Measurements from ENCODE around the gene CYSTM1.
"Not testable (repeated sequence)": the region's sequence is repeated elsewhere in the genome, so short reads cannot be mapped to it uniquely, and the experiment has no call there.

The CYSTM1 gene

DNA sequence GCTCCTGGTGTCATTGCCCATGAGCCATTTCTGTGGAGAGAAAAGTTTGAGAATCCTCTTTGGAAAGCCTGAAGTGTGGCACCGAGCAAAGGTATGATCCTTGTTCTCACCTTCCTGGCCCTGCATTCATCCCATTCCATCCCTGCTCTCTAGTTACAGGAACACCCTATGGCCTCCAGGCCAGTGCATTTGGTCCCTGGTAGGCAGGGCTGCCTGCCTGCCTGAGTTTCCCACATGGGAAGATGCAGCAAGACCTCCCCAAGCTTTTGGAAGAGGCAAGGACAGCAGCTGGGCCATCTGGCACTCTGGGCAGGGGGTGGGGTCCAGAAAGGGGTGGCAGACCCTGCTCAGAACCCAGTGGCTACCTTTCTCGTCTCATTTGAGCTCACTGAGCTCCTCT lies 24.8 kb upstream of the CYSTM1 start:
- no peak for DNase-seq (ENCODE audit: low read depth in 2 of 2)

DNA sequence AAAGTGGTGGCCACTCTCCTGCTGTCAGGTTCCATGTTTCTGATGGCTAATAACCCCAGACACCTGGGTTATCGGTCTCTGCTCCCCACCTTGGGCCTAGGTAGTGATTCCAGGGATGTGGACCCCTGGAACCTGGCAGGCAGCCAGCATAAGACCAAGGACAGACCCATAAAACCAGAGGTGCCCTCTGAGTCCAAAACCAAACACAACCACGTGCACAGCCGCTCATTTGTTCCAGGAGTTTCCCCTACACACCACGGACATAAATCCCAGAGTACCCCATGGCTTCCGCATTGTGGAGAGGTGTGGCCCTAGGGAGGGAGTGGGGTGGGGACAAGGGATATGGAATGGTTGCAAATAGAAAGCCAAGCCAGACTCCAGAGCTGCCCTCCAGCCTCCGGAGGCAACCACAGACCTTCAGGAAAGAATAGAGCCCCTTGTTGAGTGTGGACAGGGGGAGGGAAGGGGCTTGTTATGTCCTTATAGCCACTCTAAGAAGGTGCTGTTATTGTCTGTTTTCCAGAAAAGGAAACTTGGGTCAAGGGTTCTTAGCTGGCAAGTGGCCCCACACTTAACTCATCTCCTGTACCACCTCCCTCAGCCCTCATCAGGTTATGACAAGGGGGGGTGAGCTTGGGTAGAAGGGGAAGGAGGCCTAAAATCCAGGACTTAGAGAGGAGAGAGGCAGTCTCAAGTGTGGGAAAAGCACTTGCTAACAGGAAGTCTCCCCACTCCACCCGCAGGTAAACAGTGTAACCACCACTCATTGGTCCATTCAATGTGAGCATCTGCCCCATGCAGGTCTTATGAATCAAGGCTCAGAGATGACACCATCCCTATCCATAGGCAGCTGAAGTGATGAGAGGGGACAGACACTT lies 23.6 kb upstream of the CYSTM1 start:
- DNase-seq (ENCODE audit: low read depth in 2 of 2) = no peak

DNA sequence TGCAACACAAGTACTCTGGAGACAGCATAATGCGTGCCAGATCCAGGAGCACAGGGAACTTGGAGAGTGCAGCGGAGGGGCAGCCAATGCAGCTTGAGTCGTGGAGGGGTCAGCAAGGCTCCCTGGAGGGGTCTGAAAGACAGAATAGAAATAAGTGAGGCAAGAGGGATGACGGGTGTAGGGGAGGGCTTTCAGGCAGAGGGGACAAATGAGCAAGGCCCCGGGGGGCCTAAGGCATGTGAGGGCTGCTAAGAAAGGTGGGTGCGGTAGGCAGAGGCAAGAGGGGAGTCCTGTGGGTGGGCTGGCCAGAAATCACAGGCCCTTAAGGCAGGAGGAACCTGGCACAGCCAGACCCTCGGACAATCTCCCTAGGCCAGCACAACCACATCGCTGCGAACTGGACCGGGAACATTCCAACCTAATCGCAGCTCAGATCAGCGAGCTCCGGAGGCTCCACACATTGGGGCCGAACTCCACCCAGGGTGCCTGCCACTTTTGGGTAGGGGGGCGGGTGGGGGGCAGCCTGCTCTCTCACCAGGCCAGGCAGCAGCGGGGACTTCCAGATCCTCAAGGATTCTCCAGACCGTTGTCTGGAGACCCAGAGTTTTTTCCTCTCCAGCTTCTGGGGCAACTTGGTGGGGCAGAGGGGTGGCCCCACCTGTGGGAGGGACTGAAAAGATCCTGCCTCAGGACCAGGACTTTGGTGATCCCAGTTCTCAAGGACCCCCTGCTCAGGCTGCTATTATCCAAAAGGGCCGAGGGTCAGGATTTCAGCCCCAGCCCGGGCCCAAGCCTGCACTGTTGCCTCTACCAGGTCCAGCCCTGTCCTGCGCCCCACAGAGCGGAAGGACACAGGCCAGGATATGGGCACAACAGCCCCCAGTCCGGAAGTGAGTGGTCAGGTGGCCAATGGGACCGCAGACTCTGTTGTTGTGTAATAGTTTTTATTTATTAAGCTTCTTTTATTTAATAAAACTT lies 22.7 kb upstream of the CYSTM1 start:
- no peak for DNase-seq (ENCODE audit: low read depth in 2 of 2)

DNA sequence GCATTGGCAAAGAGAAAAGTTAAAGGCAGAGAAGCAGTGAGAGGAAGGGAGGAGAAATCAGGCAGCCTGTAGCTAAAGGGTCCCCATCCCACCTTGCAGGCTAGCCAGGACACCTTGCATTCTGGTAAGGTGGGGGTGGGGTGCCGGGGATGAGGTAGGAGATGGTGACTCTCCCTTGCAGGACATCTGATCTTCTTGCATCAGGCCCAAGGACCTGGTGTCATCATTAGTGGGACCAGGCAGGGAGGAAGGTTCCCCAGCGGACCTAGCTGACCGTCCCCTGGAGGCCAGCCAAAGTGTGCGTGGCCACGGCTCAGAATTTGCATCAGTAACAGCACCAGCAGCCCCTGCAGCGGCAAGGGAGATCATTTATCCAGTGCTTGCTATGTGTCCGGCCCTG lies 21.7 kb upstream of the CYSTM1 start:
- no peak for DNase-seq (ENCODE audit: low read depth in 2 of 2)

DNA sequence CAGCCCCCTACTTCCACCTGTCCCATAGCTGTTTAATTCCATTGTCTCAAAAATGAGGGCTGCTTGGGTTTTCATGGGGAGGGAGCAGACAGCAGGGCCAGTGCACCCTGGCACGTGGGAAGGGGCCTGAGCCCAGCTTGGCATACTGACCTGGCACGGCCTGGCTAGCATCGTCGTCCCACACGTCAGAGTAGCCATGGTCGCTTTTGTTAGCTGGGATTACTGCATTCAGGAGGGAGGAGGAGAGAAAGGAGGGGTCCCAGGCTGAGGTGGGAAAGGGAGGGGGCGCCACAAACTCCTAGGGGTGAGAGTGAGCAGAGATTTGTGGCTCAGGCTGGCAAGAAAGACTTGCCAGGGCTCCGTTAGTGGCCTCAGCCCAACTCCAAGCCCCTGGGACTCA lies 21.1 kb upstream of the CYSTM1 start:
- no peak for DNase-seq (ENCODE audit: low read depth in 2 of 2)

DNA sequence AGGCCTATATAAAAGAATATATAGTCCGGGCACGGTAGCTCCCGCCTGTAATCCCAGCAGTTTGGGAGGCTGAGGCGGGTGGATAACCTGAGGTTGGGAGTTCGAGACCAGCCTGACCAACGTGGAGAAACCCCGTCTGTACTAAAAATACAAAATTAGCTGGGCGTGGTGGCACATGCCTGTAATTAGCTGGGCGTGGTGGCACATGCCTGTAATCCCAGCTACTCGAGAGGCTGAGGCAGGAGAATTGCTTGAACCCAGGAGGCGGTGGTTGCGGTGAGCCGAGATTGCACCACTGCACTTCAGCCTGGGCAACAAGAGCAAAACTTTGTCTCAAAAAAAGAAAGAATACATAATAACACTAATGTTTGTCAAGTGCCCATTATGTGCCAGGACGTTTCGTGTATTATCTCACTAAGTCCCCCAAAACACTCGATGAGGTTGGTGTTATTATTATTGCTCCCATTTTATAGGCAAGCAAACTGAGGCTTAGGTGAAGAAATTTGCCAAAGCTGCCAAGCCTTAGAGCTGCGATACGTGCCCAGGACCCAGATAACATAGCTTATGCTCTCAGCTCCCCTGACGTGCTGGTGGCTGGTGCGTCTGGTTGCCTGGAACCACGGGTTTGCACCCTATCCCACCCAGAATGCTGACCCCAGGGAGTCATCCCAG lies 20.1 kb upstream of the CYSTM1 start:
- DNase-seq (ENCODE audit: low read depth in 2 of 2) = not testable (repeated sequence)

DNA sequence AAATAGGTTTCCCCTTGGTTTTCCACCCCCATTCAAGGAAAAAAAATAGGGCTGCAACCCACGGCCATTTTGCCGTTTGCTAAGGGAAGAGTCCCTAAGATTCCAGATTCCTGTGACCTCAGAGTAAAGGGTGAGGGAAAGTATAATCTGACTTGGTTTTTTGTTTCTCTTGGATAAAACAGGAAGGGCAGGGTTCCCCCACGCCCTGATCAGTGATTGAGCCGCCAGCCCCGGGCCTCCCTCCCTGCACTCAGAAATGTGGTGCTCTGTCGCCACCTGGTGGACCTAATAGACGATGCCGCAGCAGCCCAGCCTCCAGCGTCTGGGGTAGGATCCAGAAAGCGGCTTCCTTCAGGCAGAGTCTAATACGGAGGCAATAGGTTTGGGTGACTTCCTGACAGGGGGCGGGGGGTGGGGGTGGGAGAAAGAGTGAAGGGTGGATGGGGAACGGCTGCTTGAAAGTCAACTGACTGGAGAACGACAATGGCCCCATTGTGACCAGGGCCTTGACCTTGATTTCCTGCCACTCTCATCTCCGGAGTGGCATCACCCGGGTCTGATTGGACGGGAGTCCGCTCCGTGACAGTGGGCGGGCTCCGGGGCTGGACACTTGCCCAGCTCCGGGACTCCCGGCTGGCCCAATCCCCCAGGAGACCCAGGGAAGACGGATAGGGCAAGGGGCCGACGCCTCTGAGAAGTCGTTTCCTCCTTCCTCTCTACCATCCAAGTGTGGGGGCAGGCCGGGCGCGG lies 17.8 kb upstream of the CYSTM1 start:
- peak; percentile 67 to 75 for DNase-seq (ENCODE audit: low read depth in 2 of 2)

DNA sequence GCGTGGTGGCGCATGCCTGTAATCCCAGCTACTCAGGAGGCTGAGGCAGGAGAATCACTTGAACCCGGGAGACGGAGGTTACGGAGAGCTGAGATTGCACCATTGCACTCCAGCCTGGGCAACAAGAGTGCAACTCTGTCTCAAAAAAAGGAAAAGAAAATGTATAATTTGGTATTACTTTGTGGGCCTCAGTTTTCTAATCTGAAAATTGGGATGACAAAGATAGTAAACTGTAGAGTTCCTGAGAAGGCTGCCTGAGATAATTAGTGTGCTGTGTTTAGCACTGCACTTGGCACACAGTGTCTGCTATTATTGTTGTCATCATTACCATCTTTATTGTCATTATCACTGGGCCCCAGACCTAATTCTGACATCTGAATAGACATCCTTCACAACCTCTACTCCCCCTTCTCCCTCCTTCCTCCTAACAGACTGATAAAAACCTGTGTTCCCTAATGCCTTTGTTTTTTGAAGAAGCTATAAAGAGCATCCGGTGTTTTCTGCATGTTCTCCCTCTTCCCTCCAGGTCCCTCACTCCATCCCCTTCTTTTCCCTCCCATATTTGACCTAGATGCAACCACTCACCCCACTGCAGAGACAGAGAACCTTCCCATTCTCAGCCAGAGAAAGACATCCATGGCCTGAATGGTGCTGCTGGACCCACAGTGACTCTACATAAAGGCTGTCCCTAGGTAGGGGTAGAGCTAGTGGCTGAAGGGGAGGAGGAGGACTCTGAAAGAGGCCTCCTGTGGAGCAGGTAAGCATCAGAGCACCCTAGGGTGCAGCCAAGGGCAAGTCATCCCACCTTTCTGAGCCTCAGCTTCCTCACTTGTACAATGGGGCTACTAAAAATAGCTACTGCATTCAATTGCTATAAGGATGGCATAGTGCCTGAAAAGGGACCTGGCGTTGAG lies 15.7 kb upstream of the CYSTM1 start:
- no peak for DNase-seq (ENCODE audit: low read depth in 2 of 2)

DNA sequence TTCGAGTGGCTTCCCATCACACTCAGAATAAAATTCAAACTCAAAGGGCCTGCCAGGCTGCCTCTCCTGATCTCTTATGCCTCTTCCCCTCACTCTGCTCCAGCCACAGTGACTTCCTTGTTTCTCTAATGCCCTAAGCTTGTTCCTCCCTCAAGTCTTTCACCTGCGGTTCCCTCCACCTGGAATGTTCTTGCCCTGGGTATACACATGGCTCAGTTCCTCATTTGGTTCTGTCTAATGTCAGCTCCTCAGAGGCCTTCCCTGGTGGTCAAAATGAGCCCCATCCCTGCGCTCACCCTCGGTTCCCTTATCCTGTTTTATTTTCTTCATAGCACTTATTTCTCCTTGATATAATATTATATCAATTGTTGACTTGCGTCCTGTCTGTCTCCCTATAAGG lies 12.7 kb upstream of the CYSTM1 start:
- DNase-seq (ENCODE audit: low read depth in 2 of 2) = no peak

DNA sequence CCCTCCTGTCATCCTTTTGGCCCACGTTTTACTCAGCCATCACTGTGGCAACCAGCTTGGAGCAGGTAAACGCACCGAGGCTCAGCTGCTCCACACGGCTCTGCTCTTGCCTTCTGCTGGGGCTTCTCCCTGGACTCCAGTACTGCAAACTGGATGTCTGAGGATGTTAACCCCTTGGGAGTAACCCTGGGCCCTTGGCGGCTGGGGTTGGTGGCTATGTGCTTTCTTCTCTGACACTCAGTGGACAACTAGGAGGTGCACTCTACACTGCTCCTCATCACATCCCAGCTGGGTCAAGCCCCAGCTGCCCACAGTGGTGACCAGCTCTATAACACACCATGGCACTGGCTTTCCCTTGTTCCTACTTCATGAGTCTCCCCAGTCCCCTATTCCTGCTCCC lies 12.2 kb upstream of the CYSTM1 start:
- no peak for DNase-seq (ENCODE audit: low read depth in 2 of 2)

DNA sequence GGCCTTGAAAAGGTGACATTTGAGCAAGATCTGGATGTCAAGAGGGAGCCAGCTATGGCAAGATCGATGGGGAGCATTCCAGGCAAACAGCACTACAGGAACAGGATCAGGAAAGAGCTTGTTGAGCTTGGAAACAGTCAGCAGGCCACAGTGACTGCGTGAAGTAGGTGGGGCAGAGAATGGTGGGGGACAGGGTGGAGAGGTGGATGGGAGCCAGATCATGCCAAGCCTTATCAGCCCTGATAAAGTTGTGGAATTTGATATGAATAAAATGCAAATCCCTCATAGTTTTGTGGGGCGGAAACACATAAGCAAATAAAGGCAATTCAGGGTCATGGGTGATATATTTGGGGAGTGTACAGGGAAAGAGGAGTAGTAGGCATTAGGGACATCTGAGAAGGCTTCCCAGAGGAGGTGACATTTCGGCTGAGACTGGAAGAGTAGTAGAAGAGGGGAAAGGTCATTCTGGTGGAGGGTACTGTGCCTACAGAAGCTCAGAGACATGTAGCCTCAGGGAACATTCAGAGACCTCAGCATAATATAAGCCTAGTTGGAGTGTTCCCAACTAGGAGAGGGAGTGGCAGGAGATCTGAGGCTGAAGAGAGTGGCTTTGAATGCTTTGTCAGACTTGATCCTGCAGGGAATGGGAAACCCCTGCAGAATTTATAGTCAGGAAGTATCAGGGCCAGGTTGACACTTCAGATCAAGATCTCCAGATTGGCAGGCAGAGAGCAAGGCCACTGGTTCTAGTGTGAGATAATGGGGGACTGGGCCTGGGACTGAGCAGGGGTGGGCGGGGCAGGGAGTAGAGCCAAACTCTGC lies 9.7 kb upstream of the CYSTM1 start:
- no peak for DNase-seq (ENCODE audit: low read depth in 2 of 2)

DNA sequence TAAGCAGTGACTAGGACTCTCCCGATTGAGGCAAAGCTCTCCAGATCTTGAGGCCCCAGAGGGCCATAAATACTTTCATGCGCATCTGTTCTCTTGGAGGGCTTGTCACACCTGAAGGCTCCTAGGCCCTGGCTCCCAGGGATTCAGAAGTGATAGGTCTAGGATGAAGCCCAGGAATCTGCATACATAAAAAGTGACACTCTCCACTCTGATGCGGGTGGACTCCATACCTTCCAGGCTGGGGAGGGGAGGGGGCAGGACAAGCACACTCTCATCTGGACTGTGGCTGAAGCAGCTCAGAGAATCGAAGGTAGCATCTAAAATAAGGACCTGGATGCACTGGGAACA lies 9.1 kb upstream of the CYSTM1 start:
- no peak for DNase-seq (ENCODE audit: low read depth in 2 of 2)

DNA sequence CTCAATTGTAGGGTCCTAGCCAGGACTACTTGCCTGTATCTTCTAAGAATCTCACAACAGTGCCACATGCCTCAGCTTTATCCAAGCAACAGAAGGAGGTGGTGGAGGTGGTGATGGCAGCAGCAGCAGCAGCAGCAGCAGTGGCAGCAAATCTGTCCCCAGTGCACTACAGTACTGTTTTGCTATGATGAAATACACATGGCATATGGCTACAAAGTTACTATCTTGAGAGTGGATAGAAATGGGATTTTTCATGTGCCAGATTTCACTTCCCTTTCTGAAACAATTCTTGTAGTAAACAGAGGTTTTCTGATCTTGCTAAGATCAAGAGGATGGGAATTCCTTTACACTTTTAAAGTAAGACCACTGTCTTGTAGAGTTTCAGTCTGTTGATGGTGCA lies 8.1 kb upstream of the CYSTM1 start:
- DNase-seq (ENCODE audit: low read depth in 2 of 2) = no peak

DNA sequence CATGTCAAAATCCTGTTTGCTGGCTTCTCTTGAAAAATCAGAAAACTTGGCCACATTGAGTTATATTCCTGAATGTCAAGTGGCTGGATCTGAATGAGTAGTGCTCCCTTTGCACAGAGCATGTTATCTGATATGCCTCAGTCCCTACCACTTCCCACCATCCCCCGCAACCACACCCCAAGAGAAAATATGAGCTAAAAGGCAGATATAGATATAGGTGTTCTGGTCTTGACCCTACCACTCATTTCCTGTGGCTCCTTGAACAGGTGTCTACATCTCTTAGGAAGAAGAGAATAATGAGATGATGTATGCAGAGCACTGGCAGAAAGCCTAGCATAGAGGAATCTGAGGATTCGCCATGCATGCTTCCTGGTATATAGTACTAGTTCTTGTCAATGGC lies 6.6 kb upstream of the CYSTM1 start:
- no peak for DNase-seq (ENCODE audit: low read depth in 2 of 2)

DNA sequence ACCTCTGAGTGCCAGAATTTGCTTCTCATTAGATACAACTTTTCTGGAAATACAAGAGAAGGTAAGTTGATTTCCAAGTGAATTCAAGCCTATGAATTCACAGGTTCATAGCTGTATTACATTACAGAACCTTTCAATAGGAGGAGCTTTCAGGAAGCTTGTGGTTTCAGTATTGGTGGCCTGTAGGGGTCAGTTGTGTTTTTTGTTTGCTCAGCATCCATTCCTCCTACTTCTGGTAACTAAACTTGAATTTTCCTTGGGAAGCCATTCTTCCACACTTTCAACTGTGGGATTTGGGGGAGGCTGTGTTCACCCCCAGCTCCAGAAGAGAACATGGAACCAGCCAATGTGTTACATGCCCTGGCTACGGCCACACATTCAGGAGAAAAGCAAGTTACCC lies 5.6 kb upstream of the CYSTM1 start:
- DNase-seq (ENCODE audit: low read depth in 2 of 2) = no peak

DNA sequence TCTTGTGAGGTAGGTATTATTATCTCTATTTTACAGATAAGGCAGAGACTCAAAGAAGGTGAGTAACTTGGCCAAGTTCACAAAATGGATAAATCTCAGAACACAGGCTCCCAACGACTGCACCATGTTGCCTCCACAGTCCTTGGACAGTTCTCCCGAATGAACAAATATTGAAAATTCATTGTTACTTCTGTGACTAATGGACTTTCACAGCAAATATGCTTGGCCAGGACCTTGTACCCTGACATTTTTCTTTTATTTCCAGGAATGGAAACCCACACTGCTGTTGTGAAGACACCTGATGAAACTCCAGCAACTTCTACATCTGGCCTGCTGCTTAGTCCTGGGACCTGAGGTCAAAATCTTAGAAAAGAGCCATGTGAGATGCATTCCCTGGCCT lies 2.5 kb upstream of the CYSTM1 start:
- no peak for DNase-seq (ENCODE audit: low read depth in 2 of 2)

DNA sequence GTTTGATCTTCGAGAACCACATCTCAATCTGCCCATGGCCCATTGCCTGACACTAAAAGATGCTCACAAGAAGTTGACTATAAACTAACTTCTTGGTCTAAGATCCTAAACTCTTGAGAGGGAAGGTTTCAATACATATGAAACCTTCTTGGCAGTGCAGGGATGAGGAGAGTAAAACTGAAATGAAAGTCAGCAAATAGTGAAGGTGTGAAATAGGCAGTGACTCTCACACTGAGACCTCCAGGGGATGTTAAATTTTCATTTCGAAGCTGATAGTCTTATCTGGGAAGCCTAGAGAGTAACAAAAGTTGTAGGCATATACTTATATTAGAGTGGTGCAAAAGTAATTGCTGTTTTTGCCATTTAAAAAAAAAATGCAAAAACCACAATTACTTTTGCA lies 974 bp upstream of the CYSTM1 start:
- DNase-seq (ENCODE audit: low read depth in 2 of 2) = no peak

DNA sequence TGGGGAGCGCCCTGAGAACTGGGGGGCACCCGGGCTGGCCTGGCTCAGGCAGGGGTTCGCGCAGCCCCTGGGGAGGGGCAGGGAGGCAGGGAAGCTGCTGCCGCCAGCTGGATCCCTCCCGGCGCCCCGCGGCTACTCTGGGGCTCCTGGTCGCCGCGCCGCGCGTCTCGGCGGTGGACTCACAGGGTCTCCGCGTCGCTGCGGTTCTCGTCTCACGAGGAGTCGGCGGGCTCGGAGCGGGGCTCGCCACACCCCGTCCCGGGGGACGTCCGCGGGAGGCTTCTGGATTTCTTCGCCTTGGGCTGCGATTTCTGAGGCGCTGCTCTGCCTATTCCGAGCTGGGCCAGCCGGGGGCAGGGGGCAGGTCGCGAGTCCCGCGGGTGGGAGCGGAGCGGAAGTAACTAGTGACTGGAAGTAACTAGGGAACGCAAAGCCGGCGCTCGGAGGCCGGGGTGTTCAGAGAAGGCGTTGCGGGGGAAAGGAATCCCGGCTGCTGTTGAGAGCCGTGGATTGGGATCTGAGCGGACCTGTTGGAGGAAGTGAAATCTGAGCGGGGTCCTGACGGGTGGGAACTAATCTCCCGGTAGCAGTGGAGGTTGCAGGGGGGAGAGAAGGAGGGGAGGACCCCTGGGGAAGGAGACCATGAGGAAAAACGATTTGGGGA lies 511 bp downstream of the CYSTM1 start:
- DNase-seq (ENCODE audit: low read depth in 2 of 2) = peak; percentile 38 to 40

DNA sequence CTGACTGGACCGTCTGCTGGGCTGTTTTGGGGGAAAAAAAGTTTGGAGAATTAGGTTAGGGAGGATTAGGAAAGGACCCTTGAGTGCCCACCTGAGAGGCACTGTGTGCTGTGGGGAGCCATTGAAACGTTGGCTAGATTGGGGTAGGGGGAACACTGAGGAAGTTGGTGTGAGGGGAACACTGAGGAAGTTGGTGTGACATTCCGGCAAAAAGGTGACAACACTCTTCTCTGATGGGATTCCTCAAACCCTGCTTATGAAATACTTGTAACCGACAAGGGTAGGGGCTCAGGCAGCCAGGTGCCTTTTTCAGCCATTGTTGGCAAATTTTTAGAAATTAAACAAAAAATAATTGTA lies 1.0 kb downstream of the CYSTM1 start:
- no peak for DNase-seq (ENCODE audit: low read depth in 2 of 2)

Measured in stimulated activated CD8-positive, alpha-beta memory T cell treated with anti-CD3 and anti-CD28 coated beads, Interleukin-15, amount 100 ng/mL, for 48 hours (primary cell).